GM12801 (cell line): Measurements from ENCODE around the gene DMRTA2.

Experiments
- CTCF ChIP-seq: IDR thresholded peaks from one replicate; pipeline ENCODE4 v1.5.1; 2011; ENCODE audit warnings: control low read depth; ENCODE audit not compliant: insufficient read length; ENCODE audit errors: extremely low read depth

DMRTA2 gene

GRCh38 chr1:50417946-50418599, 5.2 kb downstream of the DMRTA2 start:
- TF ChIP-seq CTCF: no peak

- no peak for TF ChIP-seq CTCF
Observed at GRCh38 chr1:50417507-50417906, 5.7 kb downstream of the DMRTA2 start.

GRCh38 chr1:50416553-50417453, 6.4 kb downstream of the DMRTA2 start:
- no peak for TF ChIP-seq CTCF

- TF ChIP-seq CTCF: no peak
Observed at GRCh38 chr1:50416150-50416527, 7.1 kb downstream of the DMRTA2 start.

GRCh38 chr1:50415235-50416149, 7.8 kb downstream of the DMRTA2 start:
- no peak for TF ChIP-seq CTCF

GRCh38 chr1:50414853-50415234, 8.4 kb downstream of the DMRTA2 start:
- TF ChIP-seq CTCF: no peak
